MM.1S (cell line): Measurements from ENCODE around the gene ARHGAP4.

Experiments used
- EZH2phosphoT487 ChIP-seq: fragments of 300-600 bp; sonication (generic); IDR thresholded peaks from 2 replicates; pipeline ENCODE4 v1.6.1; 2018; ENCODE audit warnings: antibody characterized with exemption, low read length
- TF ChIP-seq, protein P1 (sequence below): fragments of 300-600 bp; sonication (generic); IDR thresholded peaks from 2 replicates; pipeline ENCODE4 v1.5.1; 2016; ENCODE audit warnings: antibody characterized with exemption, low read length, mixed read lengths

DNA sequence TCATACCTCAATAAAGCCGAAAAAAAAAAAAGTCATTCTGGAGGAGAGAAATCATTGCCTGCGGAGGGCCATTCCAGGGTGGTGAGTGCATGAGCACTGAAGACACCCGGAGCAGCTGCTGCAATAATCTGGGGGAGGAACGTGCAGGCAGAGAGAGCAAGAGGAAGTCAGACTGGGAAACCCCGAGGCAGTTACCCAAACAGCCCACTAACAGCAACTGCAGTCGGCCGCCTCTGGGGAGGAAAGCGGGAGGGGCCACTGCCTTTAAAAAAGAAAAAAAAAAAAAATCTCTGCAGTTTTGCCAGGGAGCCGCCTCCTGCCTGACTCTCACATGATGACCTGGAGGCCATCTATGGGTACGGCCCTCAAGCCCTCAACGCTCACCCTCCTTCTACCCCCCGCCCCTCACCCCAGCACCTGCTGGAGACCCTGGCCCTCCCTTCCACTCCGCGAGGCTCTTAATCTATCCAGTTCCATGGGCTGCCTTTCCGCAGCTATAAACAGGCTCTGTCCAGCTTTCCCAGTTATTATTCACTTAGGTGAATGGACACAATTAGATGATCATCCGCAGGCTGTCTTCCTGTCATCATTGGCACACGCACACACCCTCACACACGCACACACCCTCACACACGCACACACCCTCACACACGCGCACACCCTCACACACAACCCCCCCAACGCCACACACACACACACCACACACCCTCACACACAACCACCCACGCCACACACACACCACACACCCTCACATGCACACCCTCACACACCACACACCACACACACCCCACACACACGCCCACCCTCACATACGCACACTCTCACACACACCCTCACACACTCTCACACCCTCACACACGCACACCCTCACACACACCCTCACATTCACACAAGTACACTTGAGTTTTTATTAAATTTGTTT, 25.0 kb downstream of the ARHGAP4 start:
- TF ChIP-seq, protein P1, sequence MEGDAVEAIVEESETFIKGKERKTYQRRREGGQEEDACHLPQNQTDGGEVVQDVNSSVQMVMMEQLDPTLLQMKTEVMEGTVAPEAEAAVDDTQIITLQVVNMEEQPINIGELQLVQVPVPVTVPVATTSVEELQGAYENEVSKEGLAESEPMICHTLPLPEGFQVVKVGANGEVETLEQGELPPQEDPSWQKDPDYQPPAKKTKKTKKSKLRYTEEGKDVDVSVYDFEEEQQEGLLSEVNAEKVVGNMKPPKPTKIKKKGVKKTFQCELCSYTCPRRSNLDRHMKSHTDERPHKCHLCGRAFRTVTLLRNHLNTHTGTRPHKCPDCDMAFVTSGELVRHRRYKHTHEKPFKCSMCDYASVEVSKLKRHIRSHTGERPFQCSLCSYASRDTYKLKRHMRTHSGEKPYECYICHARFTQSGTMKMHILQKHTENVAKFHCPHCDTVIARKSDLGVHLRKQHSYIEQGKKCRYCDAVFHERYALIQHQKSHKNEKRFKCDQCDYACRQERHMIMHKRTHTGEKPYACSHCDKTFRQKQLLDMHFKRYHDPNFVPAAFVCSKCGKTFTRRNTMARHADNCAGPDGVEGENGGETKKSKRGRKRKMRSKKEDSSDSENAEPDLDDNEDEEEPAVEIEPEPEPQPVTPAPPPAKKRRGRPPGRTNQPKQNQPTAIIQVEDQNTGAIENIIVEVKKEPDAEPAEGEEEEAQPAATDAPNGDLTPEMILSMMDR = no peak
- TF ChIP-seq EZH2phosphoT487 = no peak
